Activated CD8-positive, alpha-beta memory T cell treated with anti-CD3 and anti-CD28 coated beads for 24 hours (primary cell): Measurements from ENCODE around the gene SCARB1.

Experiments used
- DNase-seq: peaks from one replicate; pipeline ENCODE4 v3.0.0-alpha.2; 2020

SCARB1 gene

DNA sequence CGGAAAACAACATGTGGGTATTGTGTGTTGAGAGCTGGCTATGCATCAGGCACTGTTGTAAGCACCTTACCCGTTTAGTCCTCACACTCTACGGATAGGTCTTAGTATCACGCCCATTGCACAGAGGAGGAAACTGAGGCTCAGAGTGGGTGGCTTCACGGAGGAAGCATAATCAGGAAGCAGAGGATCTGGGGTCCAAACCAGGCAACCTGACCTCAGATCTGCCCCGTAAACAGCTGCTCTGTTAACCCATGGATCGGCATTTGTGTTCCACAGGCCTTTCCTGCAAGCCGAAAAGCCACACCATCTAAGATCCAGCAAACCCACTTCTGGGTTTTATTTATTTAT is 107.9 kb downstream of the SCARB1 start:
- DNase-seq: no peak

- DNase-seq: no peak
Measured at GRCh38 chr12:124754949-124755800, 108.5 kb downstream of the SCARB1 start.

DNA sequence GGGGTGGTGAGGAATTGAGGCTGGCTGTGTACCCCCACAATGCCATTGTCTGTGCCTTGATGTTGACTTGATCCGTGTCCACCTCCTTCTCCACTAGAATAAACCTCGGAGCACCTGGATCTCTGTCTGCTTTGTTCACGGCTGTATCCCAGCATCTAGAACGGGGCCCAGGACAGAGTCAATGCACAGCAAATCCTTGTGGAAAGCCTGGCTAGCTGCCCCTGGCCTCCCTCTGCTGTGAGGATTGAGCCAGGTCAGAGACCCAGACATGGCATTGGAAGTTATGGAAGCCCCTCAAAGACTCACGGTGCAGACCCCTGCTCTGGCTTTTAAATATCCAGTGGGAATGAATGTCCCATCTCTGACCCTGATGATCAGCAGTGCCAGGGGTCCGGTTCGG is 109.2 kb downstream of the SCARB1 start:
- DNase-seq: no peak

DNA sequence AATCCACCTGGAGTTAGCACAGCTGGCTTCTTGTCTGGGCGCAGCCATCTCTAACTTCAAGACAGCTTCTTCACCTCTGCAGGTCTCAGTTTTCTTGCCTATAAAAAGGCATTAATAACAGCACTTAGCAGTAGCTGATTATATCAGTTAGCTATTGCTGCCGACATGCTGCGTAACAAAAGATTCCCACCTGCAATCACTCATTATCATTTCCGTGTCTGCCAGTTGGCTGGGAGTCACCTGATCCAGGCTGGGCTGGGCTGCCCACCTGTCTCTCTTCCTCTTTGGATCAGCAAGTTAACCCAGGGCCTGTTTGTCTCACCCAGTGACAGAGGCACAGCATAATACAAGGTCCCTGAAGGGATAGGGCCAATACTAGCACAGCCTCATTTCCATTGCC is 109.7 kb downstream of the SCARB1 start:
- DNase-seq: no peak

DNA sequence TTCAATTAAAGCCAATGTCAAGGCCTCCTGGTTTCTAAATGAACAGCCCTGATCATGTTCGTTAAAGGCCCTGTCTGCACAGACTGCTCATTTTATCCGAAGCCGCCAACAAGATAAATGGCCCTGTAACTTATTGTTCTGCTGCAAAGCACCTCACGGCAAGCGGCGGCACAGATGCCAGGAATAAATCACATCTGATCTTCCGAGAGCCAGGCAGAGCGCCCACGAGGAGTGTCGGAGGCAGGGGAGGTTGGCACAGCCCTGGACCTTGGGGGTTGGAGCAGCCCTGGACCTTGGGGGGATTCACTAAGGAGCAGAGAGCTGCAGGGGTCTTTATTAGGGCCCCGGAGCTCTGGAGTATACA is 110.5 kb downstream of the SCARB1 start:
- DNase-seq: no peak

GRCh38 chr12:124752437-124753227 is 111.0 kb downstream of the SCARB1 start:
- no peak for DNase-seq

DNA sequence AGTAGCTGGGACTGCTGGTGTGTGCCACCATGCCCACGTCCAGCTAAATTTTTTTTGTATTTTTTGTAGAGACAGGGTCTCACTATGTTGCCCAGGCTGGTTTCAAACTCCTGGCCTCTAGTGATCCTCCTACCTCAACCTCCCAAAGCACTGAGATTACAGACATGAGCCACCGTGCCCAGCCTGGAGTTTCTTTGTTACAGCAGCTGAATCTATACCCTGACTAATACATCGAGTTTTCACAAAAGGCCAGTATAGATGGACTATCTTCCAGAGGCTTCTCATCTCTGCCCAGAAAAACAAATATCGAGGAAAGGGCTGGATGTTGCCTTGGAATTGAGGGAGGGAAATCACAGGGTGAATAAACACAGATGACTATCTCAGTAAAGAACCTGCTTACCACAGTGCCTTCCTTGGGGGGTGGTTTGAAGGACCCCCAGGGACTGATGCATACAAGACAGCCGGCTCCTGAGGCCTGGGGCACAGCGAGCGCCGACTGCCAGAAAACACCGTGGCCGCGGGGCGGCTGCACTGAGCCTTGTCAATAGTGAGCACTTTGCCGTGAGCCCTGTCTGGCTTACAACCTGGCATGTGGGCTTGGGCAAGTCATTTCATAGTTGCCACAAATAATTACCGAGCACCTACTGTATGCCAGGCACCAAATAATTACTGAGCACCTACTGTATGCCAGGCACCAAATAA is 111.9 kb downstream of the SCARB1 start:
- DNase-seq: no peak

DNA sequence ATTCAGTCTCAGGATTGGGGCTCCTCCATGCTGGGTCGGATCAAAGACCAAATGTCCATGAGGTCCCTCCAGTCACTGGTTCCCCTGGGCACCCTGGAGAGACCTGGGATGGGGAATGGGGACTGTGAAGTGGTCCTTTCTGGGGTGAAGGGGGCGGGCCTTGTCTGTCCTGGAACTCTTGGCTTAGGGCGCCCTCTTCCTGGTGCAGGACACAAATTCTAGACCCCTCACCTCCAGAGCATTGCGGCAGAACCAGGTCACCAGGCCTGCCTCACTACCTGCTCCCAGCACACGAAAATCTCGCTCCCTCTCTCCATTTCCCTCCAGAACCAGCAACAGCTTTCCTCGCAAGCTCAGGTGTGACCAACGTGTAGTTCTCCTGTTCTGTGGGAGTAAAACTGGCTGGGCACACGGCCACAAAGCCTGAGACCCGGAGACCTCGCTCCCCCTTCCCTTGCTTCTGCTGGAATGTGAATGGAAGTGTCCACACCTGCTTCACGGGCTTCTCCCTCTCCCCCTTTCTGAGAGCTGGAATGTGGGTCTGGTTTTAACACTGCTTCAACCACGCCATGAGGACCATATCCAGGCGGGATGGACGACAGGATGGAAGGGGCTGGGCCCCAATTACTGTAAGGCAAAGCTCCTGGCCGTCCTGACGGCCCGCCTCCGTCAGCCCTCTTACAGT is 112.7 kb downstream of the SCARB1 start:
- no peak for DNase-seq

- no peak for DNase-seq
Measured at GRCh38 chr12:124750149-124750656, 113.5 kb downstream of the SCARB1 start.

GRCh38 chr12:124749725-124750124 is 113.9 kb downstream of the SCARB1 start:
- DNase-seq: no peak

DNA sequence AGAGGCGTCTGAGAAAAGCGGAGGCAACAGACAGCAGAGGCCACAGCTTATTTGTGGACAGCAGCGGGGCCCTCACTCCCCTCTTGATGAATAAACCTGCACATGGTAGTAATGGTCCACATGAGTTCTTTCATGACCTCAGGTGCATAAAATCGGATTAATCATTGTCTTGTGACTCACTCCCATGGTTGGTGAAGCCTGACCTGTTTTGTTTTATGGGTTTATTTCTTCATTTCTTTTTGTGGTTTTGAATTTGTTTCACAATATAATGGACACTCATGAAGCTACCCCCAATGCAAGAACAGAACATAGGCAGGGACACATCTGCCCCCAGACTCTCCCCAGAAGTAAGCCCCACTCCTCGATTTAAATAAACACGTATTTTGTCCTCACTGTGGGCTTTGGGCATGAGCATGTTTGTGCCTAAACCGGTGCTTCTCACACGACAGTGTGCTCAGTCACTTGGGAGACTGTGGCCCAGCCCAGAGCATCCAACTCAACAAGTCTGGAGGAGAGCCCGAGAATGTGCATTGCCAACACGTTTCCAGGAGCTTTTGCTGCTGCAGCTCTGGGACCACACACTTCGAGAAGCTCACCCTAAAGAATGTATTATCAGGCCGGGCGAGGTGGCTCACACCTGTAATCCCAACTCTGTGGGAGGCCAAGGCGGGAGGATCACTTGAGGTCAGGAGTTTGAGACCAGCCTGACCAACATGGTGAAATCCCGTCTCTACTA is 116.1 kb downstream of the SCARB1 start:
- DNase-seq: no peak

DNA sequence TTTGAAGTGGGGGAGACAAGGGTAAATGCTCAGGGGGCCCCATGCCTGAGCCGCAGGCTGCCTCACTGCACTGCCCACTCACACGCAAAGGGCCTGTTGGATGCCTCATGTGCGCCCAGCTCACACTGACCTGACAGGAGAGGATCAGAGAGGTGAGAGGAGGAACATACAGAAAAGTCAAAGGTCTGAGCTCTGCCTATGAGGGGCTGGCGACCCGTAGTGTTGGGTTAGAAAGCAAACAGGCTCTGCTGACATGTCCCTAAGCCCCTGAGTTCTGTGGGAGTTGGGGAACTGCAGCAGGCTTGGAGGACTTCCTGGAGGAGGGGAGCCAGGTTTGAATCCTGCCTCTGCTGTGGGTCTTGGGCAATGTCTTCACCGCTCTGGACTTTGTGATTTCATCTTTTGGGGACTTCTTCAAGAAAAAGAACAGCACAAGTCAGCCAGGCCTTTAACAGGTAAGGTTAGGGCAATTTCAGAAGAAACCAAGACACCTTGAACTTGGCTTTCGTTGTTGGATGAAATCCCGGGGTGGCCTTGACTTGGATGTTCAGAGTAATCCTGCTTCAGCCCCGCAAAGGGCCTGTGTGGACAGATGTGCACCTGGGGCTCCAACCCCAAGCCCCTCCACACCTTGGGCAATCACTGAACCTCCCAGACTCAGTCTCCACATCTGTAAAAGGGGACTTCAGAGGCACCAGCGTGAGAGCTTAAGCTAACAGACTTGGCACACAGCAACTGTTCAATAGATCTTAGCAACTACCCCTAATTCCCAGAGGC is 116.8 kb downstream of the SCARB1 start:
- DNase-seq: no peak

DNA sequence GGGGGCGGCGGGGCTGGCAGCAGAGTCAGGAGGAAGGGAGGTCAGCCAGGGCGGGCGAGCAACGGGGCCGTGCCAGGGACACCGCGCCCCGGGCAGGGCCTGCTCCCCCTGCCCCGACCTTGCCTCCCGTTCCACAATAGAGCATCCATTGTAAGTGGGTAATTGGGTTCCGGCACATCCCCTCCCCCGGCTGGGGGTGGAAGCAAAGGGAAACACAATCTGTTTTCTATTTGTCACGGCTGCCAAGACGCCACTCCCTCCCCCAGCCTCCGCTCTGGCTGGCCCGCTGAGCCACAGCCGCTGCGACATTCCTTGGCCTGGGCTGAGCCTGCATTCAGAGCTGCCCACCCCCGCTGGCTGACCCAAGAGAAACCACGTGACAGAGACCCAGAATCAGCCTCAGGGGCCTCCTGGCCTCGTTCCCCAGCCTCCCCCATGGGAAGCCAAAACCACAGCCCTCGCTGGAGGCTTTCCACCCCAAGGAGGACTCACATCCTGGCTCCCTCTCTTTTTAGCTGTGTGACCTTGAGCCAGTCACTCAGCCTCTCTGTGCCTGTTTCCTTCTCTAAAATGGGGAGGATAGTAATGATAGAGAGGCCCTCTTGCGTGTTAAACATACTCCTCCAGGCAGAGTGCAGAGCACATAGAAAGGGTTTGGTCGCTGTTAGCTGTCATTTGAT is 117.6 kb downstream of the SCARB1 start:
- no peak for DNase-seq

DNA sequence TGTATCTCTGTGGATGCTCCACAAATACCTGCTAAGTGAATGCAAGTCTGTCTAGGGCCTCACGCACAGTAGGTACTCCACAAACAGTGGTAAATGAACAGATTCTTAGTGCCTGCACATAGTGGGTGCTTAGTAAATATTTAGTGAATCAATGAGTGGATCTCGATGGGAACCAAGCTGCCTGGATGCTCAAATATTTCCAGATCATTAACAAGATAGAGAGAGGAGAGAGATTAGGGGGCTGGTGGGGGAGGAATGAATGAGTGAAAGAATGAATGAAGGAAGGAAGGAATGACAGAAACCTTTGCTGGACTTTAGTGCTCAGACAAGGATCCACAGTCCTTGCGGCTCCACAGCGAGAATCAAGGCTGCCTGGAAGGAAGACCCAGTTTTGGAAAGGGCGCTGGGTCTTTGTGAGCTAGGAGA is 118.2 kb downstream of the SCARB1 start:
- no peak for DNase-seq

DNA sequence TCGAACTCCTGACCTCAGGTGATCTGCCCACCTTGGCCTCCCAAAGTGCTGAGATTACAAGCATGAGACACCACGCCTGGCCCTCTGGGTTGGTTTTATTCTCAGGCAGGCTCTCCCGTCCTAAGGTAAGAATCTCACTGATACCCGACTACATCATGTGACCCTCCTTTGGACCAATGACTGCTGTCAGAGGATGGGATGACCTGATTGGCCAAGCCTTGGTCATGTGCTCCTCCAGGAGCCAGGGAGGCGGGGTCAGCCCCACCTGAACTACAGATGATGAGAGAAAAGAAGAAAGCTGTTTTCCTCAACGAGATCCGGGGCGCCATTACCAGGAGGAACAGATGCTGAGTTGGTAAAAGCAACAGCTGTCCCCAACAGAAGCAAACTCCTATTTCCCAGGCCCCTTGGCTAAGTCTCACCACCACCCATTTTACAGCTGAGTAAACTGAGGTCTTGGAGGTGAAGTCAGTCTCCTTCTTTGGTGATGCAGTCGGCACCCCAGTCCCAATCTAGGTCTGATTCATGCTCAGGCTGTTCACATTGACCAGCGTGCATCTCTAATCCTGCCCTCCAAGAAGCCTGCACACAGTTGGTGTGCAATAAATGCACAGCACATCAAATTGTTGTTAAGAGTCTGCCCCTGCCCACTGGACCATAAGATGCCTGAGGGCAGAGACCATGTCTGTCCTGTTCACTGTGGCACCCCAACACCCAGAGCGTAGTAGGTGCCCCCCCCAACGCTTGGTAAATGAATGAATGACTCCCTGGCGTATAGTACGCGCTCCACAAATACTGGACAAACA is 118.8 kb downstream of the SCARB1 start:
- no peak for DNase-seq

DNA sequence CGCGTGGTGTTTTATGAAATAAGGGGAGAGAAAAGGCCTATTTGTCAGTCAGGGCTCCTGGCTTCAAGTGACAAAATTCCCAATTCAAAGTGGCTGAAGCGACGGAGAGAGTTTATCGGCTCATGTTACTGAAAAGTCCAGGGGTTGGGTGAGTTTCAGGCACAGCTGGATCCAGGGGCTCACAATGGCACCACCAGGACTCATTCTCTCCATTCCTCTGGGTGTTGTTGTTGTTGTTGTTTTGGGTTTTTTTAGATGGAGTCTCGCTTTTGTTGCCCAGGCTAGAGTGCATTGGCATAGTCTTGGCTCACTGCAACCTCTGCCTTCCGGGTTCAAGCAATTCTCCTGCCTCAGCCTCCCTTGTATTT is 119.4 kb downstream of the SCARB1 start:
- no peak for DNase-seq

DNA sequence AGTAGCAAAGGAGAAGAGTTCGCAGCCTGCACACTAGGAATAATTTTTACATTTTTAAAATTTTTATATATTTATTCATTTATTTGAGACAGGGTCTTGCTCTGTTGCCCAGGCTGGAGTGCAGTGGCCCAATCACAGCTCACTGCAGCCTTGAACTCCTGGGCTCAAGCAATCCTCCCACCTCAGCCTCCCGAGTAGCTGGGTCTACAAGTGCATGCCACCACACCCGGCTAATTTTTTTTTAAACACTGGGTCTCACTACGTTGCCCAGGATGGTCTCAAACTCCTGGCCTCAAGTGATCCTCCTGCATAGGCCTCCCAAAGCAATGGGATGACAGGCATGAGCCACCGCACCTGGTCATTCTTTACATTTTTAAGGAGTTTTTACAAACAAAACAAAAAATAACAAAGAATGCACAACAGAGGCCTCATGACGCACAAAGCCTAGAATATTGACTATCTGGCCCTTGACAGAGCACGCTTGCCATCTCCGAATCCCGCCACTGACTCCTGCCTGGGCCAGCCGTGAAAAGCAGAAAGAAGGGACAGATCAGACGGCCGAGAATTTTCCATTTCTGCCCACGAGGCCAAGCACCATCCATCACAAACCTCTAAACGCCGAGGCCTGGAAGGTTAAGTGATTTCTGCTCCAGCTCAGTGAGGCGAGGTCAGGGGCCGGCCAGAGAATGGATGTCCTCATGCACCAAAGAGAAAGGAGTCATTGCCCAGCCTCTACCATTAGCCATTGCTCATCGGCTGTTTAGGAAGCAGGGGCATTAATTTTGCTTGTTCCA is 120.0 kb downstream of the SCARB1 start:
- DNase-seq: no peak

DNA sequence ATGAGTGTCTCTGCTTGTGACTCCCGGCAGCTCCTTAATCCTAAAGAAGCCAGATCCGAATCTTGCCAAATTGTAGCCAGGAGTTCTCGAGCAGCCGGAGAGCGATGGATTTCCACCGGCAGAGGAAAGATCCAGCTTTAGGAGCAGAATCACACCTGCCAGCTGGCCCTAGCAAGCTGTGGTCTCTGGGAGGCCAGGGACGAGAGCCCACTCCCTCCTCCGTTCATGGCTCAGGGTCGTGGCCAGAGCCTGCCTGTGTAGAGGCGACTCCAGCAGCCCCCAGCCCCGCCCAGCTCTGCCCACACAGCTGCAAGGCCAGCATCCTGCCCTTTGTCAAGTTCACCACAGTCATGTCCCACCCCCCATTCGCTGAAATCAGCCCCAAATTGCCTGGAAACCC is 121.0 kb downstream of the SCARB1 start:
- no peak for DNase-seq

- no peak for DNase-seq
Measured at GRCh38 chr12:124742111-124742510, 121.6 kb downstream of the SCARB1 start.
